Natural killer cell (primary cell): ENCODE measurements around the gene OVCH1. TPM values are rescaled to one million over a fixed set of nuclear protein-coding genes. Genes with fewer than 3 reads are reported as not detected.

Experiments used
- ATAC-seq, 3 donors: fragments of 150-1000 bp in 2 of 3; fragments of 200-7000 bp in 1 of 3; cut with Tn5 transposase; 1 replicate in 1 of 3; 2 replicates in 2 of 3; pipeline ENCODE4 v1.10.0; 2021; ENCODE audit warnings: mild to moderate bottlenecking in 2 of 3, moderate library complexity in 2 of 3
- DNase-seq, 2 donors: peaks; one replicate each; pipeline versions ENCODE4 v3.0.0 to v3.0.0-alpha.2; 2013 to 2021; ENCODE audit warnings: mixed read lengths in 1 of 2
- H3K27ac ChIP-seq: one replicate; pipeline ENCODE4 v1.5.1; 2013; ENCODE audit warnings: mild to moderate bottlenecking, low read length
- H3K27me3 ChIP-seq: one replicate; pipeline ENCODE4 v1.6.1; 2013; ENCODE audit warnings: low read length; ENCODE audit not compliant: control insufficient read depth, insufficient read depth
- H3K36me3 ChIP-seq: one replicate; pipeline ENCODE4 v1.6.1; 2013; ENCODE audit warnings: low read length; ENCODE audit not compliant: control insufficient read depth, insufficient read depth
- H3K4me1 ChIP-seq: one replicate; pipeline ENCODE4 v1.6.1; 2013; ENCODE audit warnings: low read length; ENCODE audit not compliant: control insufficient read depth, insufficient read depth
- H3K4me3 ChIP-seq: one replicate; pipeline ENCODE4 v1.5.1; 2013; ENCODE audit warnings: low read length
- H3K9me3 ChIP-seq: one replicate; pipeline ENCODE4 v1.6.1; 2013; ENCODE audit warnings: low read length; ENCODE audit not compliant: control insufficient read depth, insufficient read depth
- H3K27ac Mint-ChIP-seq, 2 donors: one replicate each; pipeline ENCODE4 v1.8.0; 2022; ENCODE audit warnings: mild to moderate bottlenecking in 2 of 2, mixed read lengths in 2 of 2, moderate library complexity in 1 of 2
- H3K27me3 Mint-ChIP-seq, 2 donors: one replicate each; pipeline ENCODE4 v1.8.0; 2022; ENCODE audit warnings: low read depth in 2 of 2, mixed read lengths in 2 of 2
- H3K36me3 Mint-ChIP-seq: one replicate; pipeline ENCODE4 v1.8.0; 2022; ENCODE audit warnings: mixed read lengths
- H3K4me1 Mint-ChIP-seq, 2 donors: one replicate each; pipeline ENCODE4 v1.8.0; 2022; ENCODE audit warnings: mixed read lengths in 2 of 2
- H3K4me3 Mint-ChIP-seq: one replicate; pipeline ENCODE4 v1.8.0; 2022; ENCODE audit warnings: mild to moderate bottlenecking, moderate library complexity, mixed read lengths
- H3K9me3 Mint-ChIP-seq, 2 donors: one replicate each; pipeline ENCODE4 v1.8.0; 2022; ENCODE audit warnings: mixed read lengths in 2 of 2
- WGBS: methylation state at CpG from one replicate; pipeline ENCODE4 v1.1.7; 2013; ENCODE audit warnings: missing lambda C conversion rate; ENCODE audit not compliant: insufficient coverage; 5-methylcytosine and 5-hydroxymethylcytosine counted together
- intact Hi-C: fragments of 100-400 bp; cut with micrococcal nuclease; formaldehyde crosslinking; loops from one replicate; pipeline ENCODE4 v1.14.2; 2022
- total RNA-seq, 4 donors: library from RNA; stranded (reverse); fragments of 120-200 nt in 1 of 4; gene quantifications; one replicate each; pipeline versions ENCODE4 v1.2.3 to v1.2.4, GENCODE V29; 2013 to 2022
- TF ChIP-seq, protein P1 (sequence below): fragments of 200-600 bp; IDR thresholded peaks from one replicate; pipeline ENCODE4 v1.8.0; 2022; ENCODE audit warnings: antibody characterized with exemption

OVCH1 gene
- total RNA-seq, 3 donors from 2014 or later (not counting 1 experiment from before 2014, with no cell fraction given), result not detected

DNA sequence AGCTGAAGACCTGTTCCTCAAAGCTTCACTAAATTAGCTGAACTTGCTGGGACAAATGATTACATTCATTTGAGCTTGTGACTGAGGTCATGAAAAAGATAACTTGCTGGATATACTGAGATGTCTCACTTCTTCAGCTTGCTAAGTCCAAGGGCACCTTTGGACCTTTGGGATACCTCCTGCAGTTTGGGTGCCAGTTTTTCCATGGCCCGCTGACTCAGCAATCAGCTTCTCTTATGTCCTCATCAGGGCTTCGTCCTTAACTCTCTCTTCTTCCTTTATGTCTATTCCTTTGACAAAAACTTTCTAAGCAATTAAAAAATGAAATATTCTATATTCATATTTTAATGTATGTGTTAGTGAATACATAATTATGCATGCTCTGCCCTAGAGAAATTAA, 45.6 kb downstream of the OVCH1 start:
- H3K4me3 Mint-ChIP-seq, result no peak overlapping the region
- no peaks in the 10 kb centered on the region for H3K4me1 ChIP-seq
- H3K27ac ChIP-seq, result no peak overlapping the region
- H3K9me3 ChIP-seq, result no peaks in the 10 kb centered on the region
- H3K27ac Mint-ChIP-seq, result no peak overlapping the region
- no peaks in the 10 kb centered on the region for H3K4me1 Mint-ChIP-seq
- peaks cover 4 to 27% of the 10 kb centered on the region in 2 donors for H3K27me3 Mint-ChIP-seq
- no peaks in the 10 kb centered on the region for H3K36me3 Mint-ChIP-seq
- 92% methylated on average over 2 of the region's 2 CpGs for WGBS
- ATAC-seq, result no peak
- peaks cover 0 to 5% of the 10 kb centered on the region in 2 donors for H3K9me3 Mint-ChIP-seq
- intact Hi-C loops, result no loop called here
- no peaks in the 10 kb centered on the region for H3K27me3 ChIP-seq
- no peak overlapping the region for H3K4me3 ChIP-seq
- no peak for DNase-seq
- no peaks in the 10 kb centered on the region for H3K36me3 ChIP-seq
- TF ChIP-seq, protein P1, sequence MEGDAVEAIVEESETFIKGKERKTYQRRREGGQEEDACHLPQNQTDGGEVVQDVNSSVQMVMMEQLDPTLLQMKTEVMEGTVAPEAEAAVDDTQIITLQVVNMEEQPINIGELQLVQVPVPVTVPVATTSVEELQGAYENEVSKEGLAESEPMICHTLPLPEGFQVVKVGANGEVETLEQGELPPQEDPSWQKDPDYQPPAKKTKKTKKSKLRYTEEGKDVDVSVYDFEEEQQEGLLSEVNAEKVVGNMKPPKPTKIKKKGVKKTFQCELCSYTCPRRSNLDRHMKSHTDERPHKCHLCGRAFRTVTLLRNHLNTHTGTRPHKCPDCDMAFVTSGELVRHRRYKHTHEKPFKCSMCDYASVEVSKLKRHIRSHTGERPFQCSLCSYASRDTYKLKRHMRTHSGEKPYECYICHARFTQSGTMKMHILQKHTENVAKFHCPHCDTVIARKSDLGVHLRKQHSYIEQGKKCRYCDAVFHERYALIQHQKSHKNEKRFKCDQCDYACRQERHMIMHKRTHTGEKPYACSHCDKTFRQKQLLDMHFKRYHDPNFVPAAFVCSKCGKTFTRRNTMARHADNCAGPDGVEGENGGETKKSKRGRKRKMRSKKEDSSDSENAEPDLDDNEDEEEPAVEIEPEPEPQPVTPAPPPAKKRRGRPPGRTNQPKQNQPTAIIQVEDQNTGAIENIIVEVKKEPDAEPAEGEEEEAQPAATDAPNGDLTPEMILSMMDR, result no peak

DNA sequence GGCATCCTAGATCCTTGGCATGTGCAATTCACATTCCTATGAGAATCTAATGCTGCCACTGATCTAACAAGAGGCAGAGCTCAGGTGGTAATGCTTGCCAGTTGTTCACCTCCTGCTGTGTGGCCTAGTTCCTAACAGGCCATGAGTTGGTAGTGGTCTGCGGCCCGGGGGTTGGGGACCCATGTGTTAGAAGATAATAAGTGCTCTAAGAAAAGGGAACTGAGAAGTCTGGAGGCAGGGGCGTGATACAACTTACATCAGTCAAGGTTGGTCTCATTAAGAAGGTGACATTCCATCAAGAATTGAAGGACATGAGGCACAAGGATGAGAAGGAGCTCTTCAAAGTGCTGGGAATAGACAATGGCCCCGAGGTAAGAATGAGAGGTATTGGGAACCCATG, 49.3 kb downstream of the OVCH1 start:
- no peaks in the 10 kb centered on the region for H3K27me3 ChIP-seq
- ATAC-seq, result no peak
- TF ChIP-seq, protein P1, result no peak
- Mint-ChIP-seq H3K4me3 (no peak overlapping the region), H3K27ac (no peak overlapping the region), H3K27me3 (peaks cover 0 to 13% of the 10 kb centered on the region in 2 donors), H3K36me3 (no peaks in the 10 kb centered on the region), H3K4me1 (no peaks in the 10 kb centered on the region), H3K9me3 (peaks cover 0 to 2% of the 10 kb centered on the region in 2 donors)
- no peak overlapping the region for H3K27ac ChIP-seq
- H3K4me1 ChIP-seq, result no peaks in the 10 kb centered on the region
- no peaks in the 10 kb centered on the region for H3K9me3 ChIP-seq
- no peaks in the 10 kb centered on the region for H3K36me3 ChIP-seq
- no peak for DNase-seq
- intact Hi-C loops, result no loop called here
- H3K4me3 ChIP-seq, result no peak overlapping the region
- WGBS, result 82% methylated on average over 4 of the region's 4 CpGs

DNA sequence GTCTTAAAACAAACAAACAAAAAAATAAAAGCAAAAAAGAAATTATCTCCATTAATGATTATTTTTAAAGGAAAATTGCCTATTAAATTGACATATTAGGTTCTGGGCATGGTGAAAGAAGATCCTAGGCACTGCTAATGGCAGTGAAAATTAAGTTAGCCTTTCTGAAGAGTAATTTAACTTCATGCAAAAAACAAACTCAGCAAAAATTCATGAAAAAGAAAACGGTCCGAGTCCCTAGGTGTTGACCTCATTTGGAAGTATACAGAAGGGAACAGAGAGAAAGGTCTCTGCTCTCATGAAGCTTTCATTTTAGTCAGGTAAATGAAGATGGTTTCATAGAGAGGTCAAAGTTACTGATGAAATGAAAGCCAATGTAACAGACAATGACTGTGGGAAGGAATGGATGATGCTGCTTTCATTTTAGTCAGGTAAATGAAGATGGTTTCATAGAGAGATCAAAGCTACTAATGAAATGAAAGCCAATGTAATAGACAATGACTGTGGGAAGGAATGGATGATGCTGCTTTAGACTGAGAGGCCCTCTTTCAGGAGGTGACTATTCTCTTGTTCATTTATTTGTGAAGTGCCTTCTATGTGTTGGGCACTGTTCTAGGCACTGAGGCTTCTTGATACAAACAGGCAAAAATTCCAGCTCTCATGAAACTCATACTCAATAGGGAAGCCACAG, 50.1 kb downstream of the OVCH1 start:
- DNase-seq (no peak), ATAC-seq (no peak)
- H3K27ac Mint-ChIP-seq, result no peak overlapping the region
- no peaks in the 10 kb centered on the region for H3K9me3 ChIP-seq
- no peak overlapping the region for H3K4me3 ChIP-seq
- TF ChIP-seq, protein P1, result no peak
- peaks cover 0 to 2% of the 10 kb centered on the region in 2 donors for H3K9me3 Mint-ChIP-seq
- no peaks in the 10 kb centered on the region for H3K4me1 Mint-ChIP-seq
- no peak overlapping the region for H3K27ac ChIP-seq
- H3K4me1 ChIP-seq, result no peaks in the 10 kb centered on the region
- WGBS, result 97% methylated on average over 2 of the region's 2 CpGs
- no peak overlapping the region for H3K4me3 Mint-ChIP-seq
- H3K27me3 Mint-ChIP-seq, result peaks cover 0 to 13% of the 10 kb centered on the region in 2 donors
- no peaks in the 10 kb centered on the region for H3K36me3 Mint-ChIP-seq
- H3K36me3 ChIP-seq, result no peaks in the 10 kb centered on the region
- intact Hi-C loops, result no loop called here
- no peaks in the 10 kb centered on the region for H3K27me3 ChIP-seq

DNA sequence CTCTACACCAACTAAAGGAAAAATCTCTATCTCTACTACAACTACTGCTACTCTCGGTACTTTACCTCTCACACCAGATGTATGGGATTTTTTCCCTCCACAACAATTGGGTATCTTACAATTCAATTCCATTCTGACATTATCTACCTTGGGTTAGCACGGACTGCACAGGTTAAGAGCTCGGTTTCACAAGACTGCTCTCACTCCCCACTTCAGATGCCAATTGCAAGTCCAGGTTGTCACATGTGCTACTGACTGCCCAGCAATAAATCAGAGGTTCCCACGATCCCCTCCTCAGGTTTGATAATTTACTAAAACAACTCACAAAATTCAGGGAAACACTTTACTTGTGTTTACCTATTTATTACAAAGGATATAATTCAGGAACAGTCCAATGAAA, 58.0 kb downstream of the OVCH1 start:
- H3K27ac Mint-ChIP-seq, result no peak overlapping the region
- H3K4me1 Mint-ChIP-seq, result no peaks in the 10 kb centered on the region
- intact Hi-C loops, result no loop called here
- Histone ChIP-seq H3K4me1 (no peaks in the 10 kb centered on the region), H3K4me3 (no peak overlapping the region), H3K9me3 (no peaks in the 10 kb centered on the region), H3K27me3 (no peaks in the 10 kb centered on the region), H3K27ac (no peak overlapping the region), H3K36me3 (no peaks in the 10 kb centered on the region)
- DNase-seq (no peak), ATAC-seq (no peak)
- WGBS, result 86% methylated on average over 4 of the region's 4 CpGs
- H3K27me3 Mint-ChIP-seq, result no peaks in the 10 kb centered on the region
- TF ChIP-seq, protein P1, result no peak
- H3K9me3 Mint-ChIP-seq, result no peaks in the 10 kb centered on the region
- H3K4me3 Mint-ChIP-seq, result no peak overlapping the region
- no peaks in the 10 kb centered on the region for H3K36me3 Mint-ChIP-seq
